ENCODE measurements around the gene ZBTB22.

DNA sequence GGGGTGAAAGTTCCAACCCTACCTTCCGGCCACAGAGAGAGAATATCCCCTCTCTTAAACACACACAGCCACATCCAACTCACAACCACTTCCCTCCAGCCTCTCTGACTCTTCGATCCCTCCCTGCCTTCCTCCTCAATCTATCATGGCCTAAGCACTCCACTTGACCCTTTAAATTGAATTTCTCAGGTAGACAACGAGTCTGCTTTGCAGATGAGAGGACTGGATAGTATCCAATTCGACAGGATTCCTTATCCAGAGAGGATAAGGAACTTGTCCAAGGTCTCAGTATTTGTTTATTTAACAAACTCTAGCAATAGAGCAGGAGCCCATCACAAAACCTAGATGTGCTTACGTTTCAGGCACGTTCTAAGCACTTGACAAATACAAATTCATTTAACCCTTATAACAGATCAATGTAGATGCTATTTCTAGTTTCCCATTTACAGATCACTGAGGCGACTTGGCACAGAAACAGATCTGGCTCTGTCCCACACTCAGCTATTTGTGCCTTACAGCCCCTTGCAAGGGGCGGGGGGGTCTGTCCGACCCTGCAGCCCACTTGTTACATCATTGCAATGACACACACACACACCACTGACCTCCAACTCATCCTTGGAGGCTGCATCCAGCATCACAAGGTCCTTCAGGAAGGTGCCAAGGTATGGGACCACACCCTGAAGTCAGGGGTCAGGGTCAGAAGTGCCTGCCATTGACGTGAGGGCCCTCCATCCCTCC, 23.3 kb downstream of the ZBTB22 start:
- TF ChIP-seq, protein P1, sequence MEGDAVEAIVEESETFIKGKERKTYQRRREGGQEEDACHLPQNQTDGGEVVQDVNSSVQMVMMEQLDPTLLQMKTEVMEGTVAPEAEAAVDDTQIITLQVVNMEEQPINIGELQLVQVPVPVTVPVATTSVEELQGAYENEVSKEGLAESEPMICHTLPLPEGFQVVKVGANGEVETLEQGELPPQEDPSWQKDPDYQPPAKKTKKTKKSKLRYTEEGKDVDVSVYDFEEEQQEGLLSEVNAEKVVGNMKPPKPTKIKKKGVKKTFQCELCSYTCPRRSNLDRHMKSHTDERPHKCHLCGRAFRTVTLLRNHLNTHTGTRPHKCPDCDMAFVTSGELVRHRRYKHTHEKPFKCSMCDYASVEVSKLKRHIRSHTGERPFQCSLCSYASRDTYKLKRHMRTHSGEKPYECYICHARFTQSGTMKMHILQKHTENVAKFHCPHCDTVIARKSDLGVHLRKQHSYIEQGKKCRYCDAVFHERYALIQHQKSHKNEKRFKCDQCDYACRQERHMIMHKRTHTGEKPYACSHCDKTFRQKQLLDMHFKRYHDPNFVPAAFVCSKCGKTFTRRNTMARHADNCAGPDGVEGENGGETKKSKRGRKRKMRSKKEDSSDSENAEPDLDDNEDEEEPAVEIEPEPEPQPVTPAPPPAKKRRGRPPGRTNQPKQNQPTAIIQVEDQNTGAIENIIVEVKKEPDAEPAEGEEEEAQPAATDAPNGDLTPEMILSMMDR (IDR thresholded peaks at IDR 0.05) = no peak
- TF ChIP-seq EP300 (IDR thresholded peaks at IDR 0.05; ENCODE audit: low read depth) = no peak
- TF ChIP-seq POLR2AphosphoS5 (IDR thresholded peaks at IDR 0.05) = no peak

Data from transverse colon (tissue), 4 donors.